H9 (cell line): Measurements from ENCODE around the gene EYA4. TPM values are rescaled to one million over a fixed set of nuclear protein-coding genes. Genes with fewer than 3 reads are reported as not detected.

Experiments
- DNase-seq: peaks from one replicate; pipeline ENCODE4 v3.0.0-alpha.2; 2017
- H2AFZ ChIP-seq: one replicate; pipeline ENCODE4 v1.6.1; 2013; ENCODE audit warnings: mild to moderate bottlenecking, low read length, control low read depth, moderate library complexity
- H2AK5ac ChIP-seq: 2 replicates; pipeline ENCODE4 v1.6.1; 2013; ENCODE audit warnings: low read length, control low read depth, mixed read lengths; ENCODE audit not compliant: insufficient read length
- H2BK120ac ChIP-seq: one replicate; pipeline ENCODE4 v1.6.1; 2013; ENCODE audit warnings: low read depth, mild to moderate bottlenecking, low read length, control low read depth, inconsistent platforms; ENCODE audit not compliant: poor library complexity, severe bottlenecking
- H2BK12ac ChIP-seq: 2 replicates; pipeline ENCODE4 v1.6.1; 2013; ENCODE audit warnings: low read length, control low read depth, mixed read lengths, low read depth; ENCODE audit not compliant: insufficient read length
- H2BK15ac ChIP-seq: 2 replicates; pipeline ENCODE4 v1.6.1; 2013; ENCODE audit warnings: low read depth, low read length, control low read depth
- H2BK20ac ChIP-seq: one replicate; pipeline ENCODE4 v1.6.1; 2013; ENCODE audit warnings: low read depth, mild to moderate bottlenecking, low read length, control low read depth, inconsistent platforms; ENCODE audit not compliant: poor library complexity, severe bottlenecking
- H2BK5ac ChIP-seq: 2 replicates; pipeline ENCODE4 v1.6.1; 2013; ENCODE audit warnings: low read length, control low read depth, mixed read lengths; ENCODE audit not compliant: insufficient read length
- H3K14ac ChIP-seq: 2 replicates; pipeline ENCODE4 v1.6.1; 2013; ENCODE audit warnings: low read length, control low read depth; ENCODE audit not compliant: insufficient read depth
- H3K18ac ChIP-seq: 2 replicates; pipeline ENCODE4 v1.6.1; 2013; ENCODE audit warnings: low read depth, mild to moderate bottlenecking, mixed read lengths, low read length, control low read depth; ENCODE audit not compliant: insufficient read length
- H3K23ac ChIP-seq: 2 replicates; pipeline ENCODE4 v1.6.1; 2013; ENCODE audit warnings: low read length, control low read depth, mixed read lengths, low read depth; ENCODE audit not compliant: insufficient read length
- H3K23me2 ChIP-seq: 2 replicates; pipeline ENCODE4 v1.6.1; 2013; ENCODE audit warnings: low read depth, mild to moderate bottlenecking, mixed read lengths, low read length, control low read depth; ENCODE audit not compliant: insufficient read length, poor library complexity, severe bottlenecking
- H3K27ac ChIP-seq: 2 replicates; pipeline ENCODE4 v1.5.1; 2013; ENCODE audit warnings: low read length, control low read depth, mixed read lengths, low read depth; ENCODE audit not compliant: insufficient read length
- H3K27me3 ChIP-seq: 2 replicates; pipeline ENCODE4 v1.6.1; 2013; ENCODE audit warnings: low read length, control low read depth, inconsistent platforms; ENCODE audit not compliant: insufficient read depth
- H3K4ac ChIP-seq: 2 replicates; pipeline ENCODE4 v1.6.1; 2013; ENCODE audit warnings: low read depth, mild to moderate bottlenecking, control low read depth, inconsistent platforms, low read length, moderate library complexity
- H3K4me1 ChIP-seq: 2 replicates; pipeline ENCODE4 v1.6.1; 2013; ENCODE audit warnings: low read length, control low read depth, inconsistent platforms; ENCODE audit not compliant: insufficient read depth
- H3K4me2 ChIP-seq: 2 replicates; pipeline ENCODE4 v1.6.1; 2013; ENCODE audit warnings: low read length, control low read depth, mixed read lengths; ENCODE audit not compliant: insufficient read length, insufficient read depth
- H3K56ac ChIP-seq: 2 replicates; pipeline ENCODE4 v1.6.1; 2013; ENCODE audit warnings: low read depth, mild to moderate bottlenecking, mixed read lengths, low read length, control low read depth; ENCODE audit not compliant: insufficient read length
- H3K79me1 ChIP-seq: 2 replicates; pipeline ENCODE4 v1.6.1; 2013; ENCODE audit warnings: low read depth, mild to moderate bottlenecking, moderate library complexity, low read length, control low read depth, inconsistent platforms; ENCODE audit not compliant: insufficient read depth, poor library complexity, severe bottlenecking
- H3K79me2 ChIP-seq: 2 replicates; pipeline ENCODE4 v1.6.1; 2013; ENCODE audit warnings: low read length, control low read depth, inconsistent platforms; ENCODE audit not compliant: insufficient read depth
- H3K9ac ChIP-seq: 2 replicates; pipeline ENCODE4 v1.6.1; 2013; ENCODE audit warnings: low read length, control low read depth, mixed read lengths; ENCODE audit not compliant: insufficient read length; ENCODE audit errors: extremely low read depth
- H3K9me3 ChIP-seq: one replicate; pipeline ENCODE4 v1.6.1; 2013; ENCODE audit warnings: low read depth, low read length, inconsistent platforms; ENCODE audit not compliant: control insufficient read depth
- H3T11ph ChIP-seq: one replicate; pipeline ENCODE4 v1.6.1; 2013; ENCODE audit warnings: mild to moderate bottlenecking, low read length, control low read depth, inconsistent platforms
- H4K20me1 ChIP-seq: one replicate; pipeline ENCODE4 v1.6.1; 2013; ENCODE audit not compliant: control insufficient read depth, insufficient read length, insufficient read depth
- H4K5ac ChIP-seq: 2 replicates; pipeline ENCODE4 v1.6.1; 2013; ENCODE audit warnings: low read depth, mild to moderate bottlenecking, mixed read lengths, low read length, control low read depth; ENCODE audit not compliant: insufficient read length
- H4K8ac ChIP-seq: replicated peaks from 2 replicates; pipeline ENCODE4 v1.6.1; 2013; ENCODE audit warnings: low read length, control low read depth, mixed read lengths, low read depth; ENCODE audit not compliant: insufficient read length
- H4K91ac ChIP-seq: 2 replicates; pipeline ENCODE4 v1.6.1; 2013; ENCODE audit warnings: low read depth, mild to moderate bottlenecking, moderate library complexity, mixed read lengths, low read length, control low read depth; ENCODE audit not compliant: insufficient read length
- H3K27ac Mint-ChIP-seq, 3 experiments: 2 replicates in 2 of 3; 3 replicates in 1 of 3; pipeline ENCODE4 v1.8.0; 2020 to 2021; ENCODE audit warnings: mixed read lengths in 3 of 3, mild to moderate bottlenecking in 1 of 3, moderate library complexity in 1 of 3
- H3K27me3 Mint-ChIP-seq: 2 replicates; pipeline ENCODE4 v1.8.0; 2021; ENCODE audit warnings: low read depth, mild to moderate bottlenecking, moderate library complexity, mixed read lengths
- H3K36me3 Mint-ChIP-seq, 3 experiments: 2 replicates in 2 of 3; 3 replicates in 1 of 3; pipeline ENCODE4 v1.8.0; 2020 to 2021; ENCODE audit warnings: low read depth in 3 of 3, mixed read lengths in 3 of 3; ENCODE audit not compliant: insufficient read depth in 1 of 3
- H3K4me1 Mint-ChIP-seq, 2 experiments: 2 replicates each; pipeline ENCODE4 v1.8.0; 2020; ENCODE audit warnings: mixed read lengths in 2 of 2
- H3K4me3 Mint-ChIP-seq, 2 experiments: 2 replicates in 1 of 2; 3 replicates in 1 of 2; pipeline ENCODE4 v1.8.0; 2020 to 2021; ENCODE audit warnings: mild to moderate bottlenecking in 2 of 2, mixed read lengths in 2 of 2, moderate library complexity in 1 of 2
- H3K9me3 Mint-ChIP-seq, 2 experiments: 2 replicates in 1 of 2; 3 replicates in 1 of 2; pipeline ENCODE4 v1.8.0; 2020; ENCODE audit warnings: mild to moderate bottlenecking in 2 of 2, mixed read lengths in 2 of 2, moderate library complexity in 1 of 2
- WGBS: extraction: QIAGEN DNeasy Blood & Tissue Kit; methylation state at CpG from one replicate; pipeline ENCODE4 v1.1.7; 2013; ENCODE audit warnings: missing lambda C conversion rate, low lambda C conversion rate, mixed read lengths; ENCODE audit not compliant: insufficient read length; ENCODE audit errors: extremely low coverage; 5-methylcytosine and 5-hydroxymethylcytosine counted together
- total RNA-seq: library from RNA; stranded (reverse); gene quantifications from 2 replicates; pipeline ENCODE4 v1.2.1, GENCODE V29; 2021
- TF ChIP-seq, protein P1 (sequence below): fragments of 200-600 bp; sonication (generic); conservative IDR thresholded peaks from 3 replicates; pipeline ENCODE4 v1.8.0; 2021; ENCODE audit warnings: antibody characterized with exemption, mild to moderate bottlenecking

EYA4 gene
- total RNA-seq, 1 experiment from 2014 or later, result 0.26 TPM

DNA sequence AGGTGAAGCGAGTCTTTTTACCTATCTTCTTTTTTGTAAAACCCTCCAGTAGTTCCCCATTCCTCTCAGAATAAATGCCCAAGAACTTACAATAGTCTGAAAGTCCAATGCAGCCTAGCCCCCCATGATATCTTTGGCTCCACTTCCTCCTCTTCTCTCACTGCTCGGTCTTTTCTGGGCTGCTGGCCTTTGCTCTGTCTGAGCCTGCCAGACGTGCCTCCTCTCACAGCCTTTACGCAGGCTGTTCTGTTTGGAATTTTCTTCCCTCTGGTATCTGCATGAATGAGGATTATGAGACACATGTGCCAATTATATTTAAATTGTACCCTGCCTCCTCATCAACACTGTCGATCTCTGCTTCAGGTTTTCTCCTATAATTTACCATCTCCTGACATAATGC, 174.1 kb downstream of the EYA4 start:
- DNase-seq, result no peak
- Histone ChIP-seq H3K56ac (no peak overlapping the region), H3K9ac (no peak overlapping the region), H4K20me1 (no peaks in the 10 kb centered on the region), H2BK5ac (no peak overlapping the region), H2BK12ac (no peak overlapping the region), H2BK15ac (no peak overlapping the region), H3K27ac (no peak overlapping the region), H3K9me3 (no peaks in the 10 kb centered on the region), H4K5ac (no peak overlapping the region), H4K8ac (no peak overlapping the region), H3K4me2 (no peak overlapping the region), H3T11ph (no peak overlapping the region), H4K91ac (no peak overlapping the region), H3K79me2 (no peaks in the 10 kb centered on the region), H3K79me1 (no peaks in the 10 kb centered on the region), H3K23ac (no peak overlapping the region), H2AFZ (no peak overlapping the region), H3K4me1 (no peaks in the 10 kb centered on the region), H3K14ac (no peak overlapping the region), H2AK5ac (no peak overlapping the region), H2BK20ac (no peak overlapping the region), H2BK120ac (no peak overlapping the region), H3K4ac (no peak overlapping the region), H3K23me2 (peaks cover 2% of the 10 kb centered on the region), H3K18ac (no peak overlapping the region), H3K27me3 (no peaks in the 10 kb centered on the region)
- Mint-ChIP-seq H3K4me3 (no peak overlapping the region), H3K36me3 (no peaks in the 10 kb centered on the region), H3K9me3 (no peaks in the 10 kb centered on the region), H3K27me3 (no peaks in the 10 kb centered on the region), H3K4me1 (peaks cover 7% of the 10 kb centered on the region in 2 experiments), H3K27ac (no peak overlapping the region)
- WGBS, result no CpG with 5 or more reads among the region's 5 CpGs
- TF ChIP-seq, protein P1, sequence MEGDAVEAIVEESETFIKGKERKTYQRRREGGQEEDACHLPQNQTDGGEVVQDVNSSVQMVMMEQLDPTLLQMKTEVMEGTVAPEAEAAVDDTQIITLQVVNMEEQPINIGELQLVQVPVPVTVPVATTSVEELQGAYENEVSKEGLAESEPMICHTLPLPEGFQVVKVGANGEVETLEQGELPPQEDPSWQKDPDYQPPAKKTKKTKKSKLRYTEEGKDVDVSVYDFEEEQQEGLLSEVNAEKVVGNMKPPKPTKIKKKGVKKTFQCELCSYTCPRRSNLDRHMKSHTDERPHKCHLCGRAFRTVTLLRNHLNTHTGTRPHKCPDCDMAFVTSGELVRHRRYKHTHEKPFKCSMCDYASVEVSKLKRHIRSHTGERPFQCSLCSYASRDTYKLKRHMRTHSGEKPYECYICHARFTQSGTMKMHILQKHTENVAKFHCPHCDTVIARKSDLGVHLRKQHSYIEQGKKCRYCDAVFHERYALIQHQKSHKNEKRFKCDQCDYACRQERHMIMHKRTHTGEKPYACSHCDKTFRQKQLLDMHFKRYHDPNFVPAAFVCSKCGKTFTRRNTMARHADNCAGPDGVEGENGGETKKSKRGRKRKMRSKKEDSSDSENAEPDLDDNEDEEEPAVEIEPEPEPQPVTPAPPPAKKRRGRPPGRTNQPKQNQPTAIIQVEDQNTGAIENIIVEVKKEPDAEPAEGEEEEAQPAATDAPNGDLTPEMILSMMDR, result no peak
